HG03095 (cell line): ENCODE measurements around the gene NDUFS6.
"Not testable (repeated sequence)": the region's sequence is repeated elsewhere in the genome, so short reads cannot be mapped to it uniquely, and the experiment has no call there.

Source experiments
- ATAC-seq: cut with Tn5 transposase; IDR thresholded peaks from one replicate; pipeline ENCODE4 v1.9.1; 2021; ENCODE audit warnings: moderate library complexity; ENCODE audit not compliant: unreplicated experiment

NDUFS6 gene

GRCh38 chr5:1781726-1782384, 19.4 kb upstream of the NDUFS6 start:
- ATAC-seq = no peak

GRCh38 chr5:1782385-1783215, 18.6 kb upstream of the NDUFS6 start:
- peak; percentile 5 for ATAC-seq

GRCh38 chr5:1783216-1783554, 18.0 kb upstream of the NDUFS6 start:
- ATAC-seq = peak; percentile 72

GRCh38 chr5:1784197-1785050, 16.8 kb upstream of the NDUFS6 start:
- no peak for ATAC-seq

- ATAC-seq = no peak
Measured at GRCh38 chr5:1785062-1785461, 16.1 kb upstream of the NDUFS6 start.

- no peak for ATAC-seq
Measured at GRCh38 chr5:1785984-1786383, 15.2 kb upstream of the NDUFS6 start.

- ATAC-seq = no peak
Measured at GRCh38 chr5:1786621-1787471, 14.4 kb upstream of the NDUFS6 start.

GRCh38 chr5:1787472-1788047, 13.6 kb upstream of the NDUFS6 start:
- no peak for ATAC-seq

GRCh38 chr5:1788200-1788599, 13.0 kb upstream of the NDUFS6 start:
- ATAC-seq = no peak

- ATAC-seq = no peak
Measured at GRCh38 chr5:1788828-1789227, 12.4 kb upstream of the NDUFS6 start.

GRCh38 chr5:1789438-1789833, 11.8 kb upstream of the NDUFS6 start:
- not testable (repeated sequence) for ATAC-seq

- no peak for ATAC-seq
Measured at GRCh38 chr5:1789834-1790471, 11.3 kb upstream of the NDUFS6 start.

GRCh38 chr5:1791176-1791575, 10.0 kb upstream of the NDUFS6 start:
- ATAC-seq = no peak

- peak; percentile 96 for ATAC-seq
Measured at GRCh38 chr5:1792842-1793266, 8.4 kb upstream of the NDUFS6 start.

GRCh38 chr5:1793301-1793740, 7.9 kb upstream of the NDUFS6 start:
- ATAC-seq = no peak

- ATAC-seq = no peak
Measured at GRCh38 chr5:1793966-1794900, 7.0 kb upstream of the NDUFS6 start.

- ATAC-seq = no peak
Measured at GRCh38 chr5:1794901-1795290, 6.3 kb upstream of the NDUFS6 start.

- no peak for ATAC-seq
Measured at GRCh38 chr5:1795506-1795905, 5.7 kb upstream of the NDUFS6 start.

- ATAC-seq = no peak
Measured at GRCh38 chr5:1795931-1796330, 5.3 kb upstream of the NDUFS6 start.
